Measurements from ENCODE around the gene RELN. TPM values are rescaled to one million over a fixed set of nuclear protein-coding genes. Genes with fewer than 3 reads are reported as not detected.

RELN gene
- total and polyA plus RNA-seq, 9 of the 15 experiments (the other 6 are each of a cell fraction or from before 2014, with no cell fraction given): 12.9 to 43.2 (median 18.1) TPM

- TF ChIP-seq ZKSCAN1 (IDR thresholded peaks at IDR 0.05; ENCODE audit: low read depth, low read length) (no peak), AFF4 (CRISPR knock-in tag; IDR thresholded peaks at IDR 0.05) (no peak), ZNF121 (CRISPR knock-in tag; conservative IDR thresholded peaks at IDR 0.05) (no peak), ZNF449 (CRISPR knock-in tag; IDR thresholded peaks at IDR 0.05) (0 out of 2 replicates have a peak, but pooled peaks have one; percentile 16), STAT5B (CRISPR knock-in tag; IDR thresholded peaks at IDR 0.05) (no peak), SRSF7 (optimal IDR thresholded peaks at IDR 0.05; ENCODE audit: low read depth, low read length) (no peak), ATF6 (CRISPR knock-in tag; IDR thresholded peaks at IDR 0.05) (no peak), RREB1 (CRISPR knock-in tag; IDR thresholded peaks at IDR 0.05) (no peak), CHD2 (IDR thresholded peaks at IDR 0.05; ENCODE audit: low read depth, low read length) (no peak), CBFA2T2 (conservative IDR thresholded peaks at IDR 0.05) (no peak), MYBL2 (IDR thresholded peaks at IDR 0.05; ENCODE audit: low read depth) (no peak), MYBL2 (CRISPR knock-in tag; IDR thresholded peaks at IDR 0.05; ENCODE audit: borderline replicate concordance) (no peak), CEBPB (tag; IDR thresholded peaks at IDR 0.05) (no peak)
Observed at GRCh38 chr7:103613655-103614642, 375.5 kb downstream of the RELN start (continued).
